Neural cell (in vitro differentiated cells): Measurements from ENCODE around the gene RALGAPB.

Experiments
- CTCF ChIP-seq: fragments of 450-650 bp; IDR thresholded peaks from 2 replicates; pipeline ENCODE4 v1.5.1; 2014; ENCODE audit warnings: antibody characterized with exemption, mild to moderate bottlenecking, moderate library complexity; ENCODE audit not compliant: poor library complexity, severe bottlenecking
- EZH2 ChIP-seq: fragments of 200-600, 300-800 bp; shearing (Covaris generic), sonication (generic); IDR thresholded peaks from 2 replicates; pipeline ENCODE4 v1.6.1; 2014; ENCODE audit warnings: antibody characterized with exemption, low read length, borderline replicate concordance, mild to moderate bottlenecking; ENCODE audit not compliant: insufficient read depth, poor library complexity, severe bottlenecking
- POLR2AphosphoS5 ChIP-seq: IDR thresholded peaks from 2 replicates; pipeline ENCODE4 v1.6.1; 2012

GRCh38 chr20:38458314-38458713, 14.3 kb upstream of the RALGAPB start:
- TF ChIP-seq CTCF (no peak), POLR2AphosphoS5 (no peak), EZH2 (no peak)
